Dermis microvascular lymphatic vessel endothelial cell (primary cell): ENCODE data around the gene FXYD2. TPM values are rescaled to one million over a fixed set of nuclear protein-coding genes. Genes with fewer than 3 reads are reported as not detected.

ENCODE experiments used
- DNase-seq, 2 donors: peaks; one replicate each; pipeline versions ENCODE4 v3.0.0 to v3.0.0-alpha.2; 2010; ENCODE audit warnings: low read depth in 2 of 2
- total RNA-seq: library from RNA; depleted of rRNA; stranded (reverse); fragments of >200 nt; gene quantifications from 2 replicates; pipeline ENCODE4 v1.2.1, GENCODE V29; 2014

The FXYD2 gene
- total RNA-seq, 1 donor from 2014 or later = 0.64 TPM

DNA sequence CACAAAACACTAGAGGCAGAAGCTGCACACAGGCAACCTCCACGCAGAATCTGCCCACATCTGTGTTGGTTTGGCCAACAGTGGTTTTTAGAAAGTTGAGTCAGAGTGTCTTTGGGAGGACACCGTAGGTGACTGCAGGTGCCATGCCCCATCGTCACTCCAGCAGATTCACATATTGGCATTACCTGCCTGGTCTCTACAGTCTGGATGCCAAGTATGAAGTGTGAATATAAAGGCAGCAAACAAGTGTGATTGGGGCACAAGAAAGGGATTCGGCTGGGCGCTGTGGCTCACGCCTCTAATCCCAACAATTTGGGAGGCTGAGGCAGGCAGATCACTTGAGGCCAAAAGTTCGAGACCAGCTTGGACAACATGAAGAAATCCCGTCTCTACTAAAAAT is 11.0 kb upstream of the FXYD2 start:
- no peak for DNase-seq

DNA sequence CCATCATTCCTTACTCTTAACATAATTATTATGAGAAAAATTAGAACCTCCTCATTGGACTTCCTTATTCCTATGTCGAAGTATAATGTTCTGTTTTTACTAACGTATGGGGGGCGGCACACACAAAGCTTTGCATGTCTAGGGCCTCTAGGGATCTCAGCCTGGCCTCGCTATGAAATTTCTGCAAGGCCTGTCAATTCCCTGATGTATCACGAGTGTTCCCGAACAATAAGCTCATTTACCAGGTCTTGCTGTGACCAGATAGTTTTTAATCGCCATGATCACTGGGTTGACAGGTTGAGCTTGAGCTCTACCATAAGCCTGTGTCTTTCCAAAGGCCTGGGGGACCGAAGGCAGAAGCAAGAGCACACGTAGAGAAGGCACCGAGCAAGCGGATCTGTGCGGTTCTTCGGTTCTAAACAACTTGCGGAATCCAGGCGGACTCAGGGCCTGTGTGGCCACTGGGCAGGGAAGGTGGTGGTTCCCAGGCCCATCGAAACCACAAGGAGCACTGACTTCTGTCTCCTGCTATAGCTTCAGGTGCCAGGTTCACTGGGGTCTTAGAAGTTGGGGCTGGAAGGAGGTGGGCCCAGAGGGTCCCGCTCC is 10.4 kb upstream of the FXYD2 start:
- no peak for DNase-seq

DNA sequence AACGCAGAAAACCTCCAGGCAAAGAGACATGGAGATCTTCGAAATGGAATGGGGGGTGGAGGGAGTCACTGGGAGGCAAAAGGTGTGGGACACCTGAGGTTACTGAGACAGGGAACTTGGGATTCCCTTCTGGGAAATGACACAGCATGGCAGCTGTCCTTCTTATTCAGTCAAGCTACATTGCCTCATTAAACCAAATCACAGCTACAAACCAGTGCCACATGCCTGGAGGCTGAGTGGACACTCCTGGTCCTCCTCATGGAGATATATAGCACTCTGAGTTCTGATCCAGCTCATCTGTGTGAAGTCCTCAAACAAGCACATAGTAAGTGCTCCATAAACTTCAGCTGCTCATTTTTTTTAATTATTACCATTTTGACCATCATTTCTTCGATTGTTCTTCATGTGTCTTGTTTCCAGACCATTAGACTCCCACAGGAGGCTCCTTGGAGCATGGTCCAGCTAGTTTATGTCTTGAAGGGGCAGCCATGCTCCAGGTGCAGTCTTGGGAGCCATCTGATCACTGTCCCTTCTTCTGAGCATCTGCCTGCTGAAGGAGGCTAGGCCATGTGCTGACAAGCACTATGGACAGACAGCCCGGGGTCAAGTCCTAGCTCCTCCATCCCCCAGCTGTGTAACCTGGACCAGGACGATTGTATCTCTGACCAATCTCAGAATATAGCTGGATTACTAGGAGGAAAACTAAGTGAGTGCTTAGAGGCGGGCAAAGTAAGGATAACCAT is 9.7 kb upstream of the FXYD2 start:
- DNase-seq = no peak

DNA sequence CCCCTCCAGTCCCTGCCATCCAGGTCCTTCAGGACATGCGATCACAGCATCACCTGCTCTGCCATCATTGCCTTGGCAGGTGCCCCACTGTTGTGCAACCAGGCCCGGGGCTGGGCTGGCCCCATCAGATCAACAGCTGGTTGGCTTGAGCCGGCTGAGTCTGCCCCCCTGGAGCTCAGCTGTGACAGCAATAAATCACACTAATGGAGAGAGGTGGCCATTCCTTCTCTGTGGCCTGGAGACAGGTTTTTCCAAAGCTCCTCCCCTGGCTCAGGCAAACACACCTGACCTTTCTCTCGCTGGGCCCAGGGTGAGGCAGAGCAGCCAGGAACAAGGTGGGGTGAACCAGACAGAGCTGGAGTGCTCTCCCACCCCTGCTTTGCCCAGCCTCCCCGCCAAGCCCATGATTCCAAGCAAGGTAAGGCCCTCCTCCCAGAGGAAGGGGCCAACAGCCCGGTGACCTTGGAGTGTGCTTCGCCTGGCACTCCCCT is 8.9 kb upstream of the FXYD2 start:
- DNase-seq = no peak

DNA sequence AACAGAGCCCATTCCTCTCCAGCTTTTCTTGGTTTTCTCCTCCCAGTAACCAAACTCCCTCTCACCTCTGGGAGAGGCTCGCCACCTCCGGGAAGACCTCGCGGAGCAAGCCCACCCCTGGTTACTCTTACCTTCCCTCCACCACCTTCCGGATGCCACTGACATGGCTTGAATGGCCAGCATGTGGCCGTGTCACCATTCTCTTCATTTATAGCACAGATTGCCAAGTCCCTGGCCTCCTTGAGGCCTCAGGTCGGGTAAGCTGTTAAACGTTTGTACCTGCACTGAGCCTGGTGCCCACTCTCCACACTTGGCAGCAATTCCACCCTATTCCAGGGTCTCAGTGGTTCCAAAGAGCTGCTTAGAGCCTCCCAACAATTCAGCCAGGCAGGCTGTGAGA is 8.0 kb upstream of the FXYD2 start:
- DNase-seq = no peak

DNA sequence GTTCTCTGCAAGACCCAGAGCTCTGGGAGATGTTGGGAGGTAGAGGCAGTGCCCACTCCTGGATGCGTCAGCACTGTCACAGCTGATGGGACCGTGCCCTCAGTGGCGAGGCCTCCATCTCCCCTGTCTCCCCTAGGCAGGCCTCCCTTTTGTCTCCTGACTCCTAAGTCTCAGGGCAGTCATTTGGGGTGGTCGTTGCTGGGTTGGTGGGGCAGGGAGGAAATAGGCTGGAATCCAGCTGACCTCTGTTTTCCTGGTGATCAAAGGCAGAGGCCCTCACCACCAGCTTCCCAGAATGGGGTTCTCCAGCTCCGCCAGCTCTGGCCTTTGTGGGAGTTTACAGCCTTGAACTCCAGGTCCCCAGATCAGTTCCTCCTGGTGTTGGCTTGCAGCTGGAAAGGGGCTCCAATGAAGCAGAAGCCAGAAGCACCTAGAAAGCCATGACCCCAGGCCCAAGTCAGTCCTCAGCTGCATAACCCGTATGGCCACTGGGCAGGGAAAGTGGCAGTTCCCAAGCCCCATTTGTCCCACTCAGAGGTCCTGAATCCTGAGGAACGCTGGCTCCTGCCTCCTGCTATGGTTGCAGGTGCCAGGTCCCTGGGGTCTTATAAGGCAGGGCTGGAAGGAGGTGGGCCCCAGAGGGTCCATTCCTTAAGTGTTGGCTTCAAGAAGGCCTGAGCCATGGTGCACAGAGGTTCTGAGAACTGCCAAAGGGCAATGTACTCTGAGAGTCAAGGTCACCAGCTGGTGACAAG is 7.3 kb upstream of the FXYD2 start:
- DNase-seq = no peak

DNA sequence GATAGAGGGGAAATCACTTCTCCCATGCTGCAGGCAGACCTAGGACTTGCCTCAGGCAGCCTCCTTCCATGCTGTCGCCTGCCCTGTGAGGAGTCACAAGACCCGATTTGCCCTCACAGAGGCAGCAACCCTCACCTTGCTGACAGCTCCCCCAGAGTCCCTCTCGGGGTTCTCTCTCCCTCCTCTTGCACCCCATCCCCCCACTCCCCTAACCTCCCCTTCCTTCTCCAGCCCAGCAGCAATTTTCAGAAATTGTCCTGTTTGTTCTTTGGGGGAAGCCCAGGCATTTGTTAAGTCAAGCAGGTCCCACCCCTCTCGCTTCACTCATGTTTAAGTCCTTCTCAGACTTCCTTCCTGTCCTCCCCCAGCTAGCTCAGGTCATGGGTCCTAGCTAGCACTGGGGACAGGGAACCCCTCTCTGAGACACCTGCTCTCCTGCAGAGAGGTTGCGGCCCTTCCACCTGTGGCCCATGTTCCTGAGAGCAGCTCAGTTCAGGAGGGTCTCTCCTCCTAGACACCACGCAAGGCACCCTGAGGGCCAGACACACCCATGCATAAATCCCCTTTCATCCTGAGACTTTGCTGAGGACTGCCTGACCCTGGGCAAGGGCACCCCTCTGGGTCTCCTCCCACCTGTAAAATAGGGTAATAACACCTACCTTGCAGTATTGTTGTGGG is 6.3 kb upstream of the FXYD2 start:
- no peak for DNase-seq

DNA sequence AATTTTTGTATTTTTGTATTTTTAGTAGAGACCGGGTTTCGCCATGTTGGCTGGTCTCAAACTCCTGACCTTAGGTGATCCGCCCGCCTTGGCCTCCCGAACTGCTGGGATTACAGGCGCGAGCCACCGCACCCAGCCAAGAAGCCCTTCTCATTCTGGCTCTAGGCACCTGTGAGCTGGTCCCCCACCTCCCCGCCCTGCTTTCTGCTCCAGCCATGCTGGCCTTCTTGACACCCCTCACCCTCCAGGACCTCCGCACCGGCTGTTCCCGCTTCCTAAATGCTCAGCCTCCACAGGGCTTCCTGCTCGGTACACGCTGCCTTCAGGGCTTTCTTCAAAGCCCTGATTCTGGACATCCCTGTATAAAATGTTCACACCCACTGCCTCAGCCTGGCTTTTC is 5.5 kb upstream of the FXYD2 start:
- DNase-seq = no peak

DNA sequence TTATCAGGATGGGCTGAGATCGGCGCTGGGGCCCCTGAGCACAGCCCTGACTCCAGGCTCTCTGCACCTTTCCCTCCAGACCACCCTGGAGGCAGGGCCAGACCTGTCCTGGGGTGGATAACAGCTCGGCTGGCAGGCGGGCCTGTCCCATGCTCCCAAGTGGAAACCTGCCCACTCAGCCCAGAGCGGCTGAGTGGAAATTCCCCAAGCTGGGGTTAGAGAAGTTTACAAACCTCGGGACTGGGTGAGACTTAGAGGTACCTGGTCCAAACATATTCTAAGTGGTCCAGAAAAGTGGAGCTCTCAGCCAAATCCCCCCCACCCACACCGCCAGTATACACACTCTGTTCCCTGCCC is 4.8 kb upstream of the FXYD2 start:
- no peak for DNase-seq

DNA sequence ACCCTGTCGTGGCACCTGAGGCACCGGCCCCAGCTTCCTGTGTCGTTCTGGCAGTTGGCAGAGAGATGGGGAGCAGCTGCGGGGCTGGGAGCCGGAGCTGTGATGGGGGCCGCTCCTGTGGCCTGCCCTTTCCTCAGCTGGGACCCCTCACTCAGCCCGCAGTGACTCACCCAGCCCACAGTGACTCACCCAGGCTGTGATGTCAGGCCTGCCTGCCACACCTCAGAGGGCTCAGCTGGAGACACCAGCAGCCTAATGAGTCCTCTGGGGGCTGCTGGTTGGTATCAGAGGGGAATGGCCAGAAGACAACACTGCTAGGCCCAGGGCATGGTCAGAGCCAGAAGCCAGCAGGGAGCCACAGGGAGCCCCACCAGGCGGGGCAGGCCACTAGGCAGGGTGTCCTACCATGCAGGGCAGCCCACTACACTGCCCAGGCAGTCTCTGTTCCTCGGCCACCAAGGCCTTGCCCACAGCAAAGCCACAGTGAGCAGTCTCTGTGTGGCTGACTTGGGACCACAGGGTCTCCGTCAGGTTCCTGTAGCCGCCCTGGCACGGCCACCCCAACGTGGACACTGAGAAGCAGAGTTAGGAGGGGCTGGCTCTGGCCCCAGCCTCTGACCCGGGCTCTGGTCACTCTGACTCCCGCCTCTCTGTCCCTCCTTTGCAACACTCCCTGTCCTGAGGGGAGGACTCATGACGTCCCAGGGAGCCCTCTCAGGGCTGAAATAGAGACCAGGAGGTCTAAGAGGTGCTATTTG is 4.2 kb upstream of the FXYD2 start:
- DNase-seq = peak in 1 of 2 donors; percentile 58

DNA sequence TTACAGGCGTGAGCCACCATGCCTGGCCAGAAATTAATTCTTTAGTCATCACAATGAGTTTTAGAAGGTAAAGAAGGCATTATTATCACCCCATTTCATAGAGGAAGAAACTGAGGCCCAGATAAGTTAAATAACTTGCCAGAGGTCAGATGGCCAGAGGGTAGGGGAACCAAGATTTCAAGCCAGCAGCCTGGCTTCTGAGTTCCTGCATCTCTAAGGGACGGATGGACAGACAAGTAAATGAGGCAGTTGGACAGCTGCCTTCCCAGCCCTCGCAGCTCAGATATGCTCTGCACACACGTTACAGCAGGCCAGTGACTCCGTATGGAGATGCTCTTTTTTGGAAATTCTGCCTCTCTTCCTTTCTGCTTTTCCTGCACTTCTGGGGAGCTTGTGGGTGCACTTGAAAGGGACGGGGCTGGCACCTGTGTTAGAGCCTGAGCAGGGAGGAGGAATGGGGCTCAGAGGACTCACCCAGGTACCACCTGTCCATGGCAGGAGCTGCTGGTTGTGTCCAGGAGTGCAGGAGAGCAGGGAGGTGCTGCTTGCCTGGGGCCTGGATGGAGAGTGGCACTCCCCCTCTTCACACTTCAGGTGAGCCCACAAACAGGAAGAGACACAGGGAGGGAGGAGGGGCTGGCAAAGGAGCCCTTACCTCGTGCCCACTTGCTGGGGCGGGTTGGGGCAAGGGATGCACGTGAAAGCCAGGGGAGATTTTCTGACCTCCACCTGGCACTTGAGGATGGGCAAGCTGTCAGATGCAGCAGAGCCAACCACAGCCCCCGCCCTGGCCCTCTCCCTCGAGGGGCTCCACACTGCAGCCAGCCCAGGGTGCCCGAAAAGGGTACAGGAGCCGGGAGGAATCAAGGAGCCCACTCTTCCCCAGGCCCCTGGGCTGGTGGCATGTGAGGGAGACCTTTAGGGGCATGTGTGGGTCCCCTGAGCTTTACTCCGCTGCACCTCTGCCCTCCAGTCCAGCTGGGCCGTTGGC is 3.3 kb upstream of the FXYD2 start:
- DNase-seq = no peak

DNA sequence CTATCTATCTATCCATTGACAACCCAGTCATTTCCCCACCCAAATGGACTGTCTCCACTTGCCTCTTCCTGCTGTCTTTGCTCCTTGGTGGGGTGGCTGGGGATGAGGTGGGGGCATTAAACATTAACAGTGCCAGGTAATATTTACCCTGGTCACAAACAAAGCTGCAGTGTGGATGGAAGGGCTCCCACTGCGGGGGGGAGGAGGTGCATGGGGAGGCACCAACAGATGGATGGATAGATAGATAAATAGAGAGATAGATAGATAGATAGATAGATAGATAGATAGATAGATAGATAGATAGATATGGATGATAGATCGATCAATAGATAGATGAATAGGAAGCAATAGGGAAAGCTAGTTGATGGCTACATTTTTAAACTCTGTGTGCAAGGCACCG is 2.3 kb upstream of the FXYD2 start:
- no peak for DNase-seq

DNA sequence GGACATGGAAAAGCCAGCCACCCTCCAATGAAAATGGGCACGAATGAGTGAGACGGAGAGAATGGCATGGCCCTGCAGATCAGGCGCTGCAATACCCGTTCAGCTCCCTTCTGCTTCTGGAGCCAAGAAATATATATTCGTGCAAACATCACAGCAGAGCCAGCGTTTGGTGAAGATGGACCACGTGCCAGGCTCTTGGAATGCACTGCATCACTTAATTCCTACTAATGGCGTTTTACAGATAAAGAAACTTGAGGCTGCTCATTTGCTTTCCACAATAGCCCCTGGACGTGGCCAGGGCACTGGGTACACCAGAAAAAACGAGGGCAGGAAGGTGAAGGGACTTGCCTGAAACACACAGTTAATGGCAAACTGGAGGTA is 1.6 kb upstream of the FXYD2 start:
- no peak for DNase-seq

DNA sequence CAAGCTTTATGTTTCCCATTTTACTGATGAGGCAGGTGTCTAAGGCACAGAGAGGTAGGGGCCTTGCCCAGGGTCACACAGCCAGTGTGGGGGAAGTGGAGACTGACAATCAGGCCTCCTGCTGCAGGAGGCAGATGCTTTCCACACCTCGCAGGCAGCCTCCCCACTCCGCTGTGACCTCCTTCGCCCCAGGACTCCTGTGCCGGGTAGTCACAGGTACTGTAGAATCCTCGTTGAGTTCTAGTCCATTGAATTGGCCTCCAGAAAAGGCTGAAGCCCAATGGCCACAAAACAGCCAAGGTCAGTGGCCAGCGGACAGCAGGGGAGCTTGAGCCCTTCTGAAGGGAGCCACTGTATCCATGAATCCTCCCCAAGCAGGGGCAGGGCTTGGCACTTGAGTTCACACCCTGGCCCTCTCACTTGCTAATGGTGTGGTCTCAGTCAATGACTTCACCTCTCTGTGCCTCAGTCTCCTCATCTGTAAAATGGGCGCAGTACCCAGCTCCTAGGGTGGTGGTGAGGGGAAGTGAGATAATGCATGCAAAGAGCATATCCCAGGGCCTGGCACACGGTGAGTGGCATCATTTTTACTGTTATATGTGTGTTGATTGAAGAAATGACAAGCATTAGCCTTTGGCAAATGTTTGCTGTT is 1.1 kb upstream of the FXYD2 start:
- no peak for DNase-seq

DNA sequence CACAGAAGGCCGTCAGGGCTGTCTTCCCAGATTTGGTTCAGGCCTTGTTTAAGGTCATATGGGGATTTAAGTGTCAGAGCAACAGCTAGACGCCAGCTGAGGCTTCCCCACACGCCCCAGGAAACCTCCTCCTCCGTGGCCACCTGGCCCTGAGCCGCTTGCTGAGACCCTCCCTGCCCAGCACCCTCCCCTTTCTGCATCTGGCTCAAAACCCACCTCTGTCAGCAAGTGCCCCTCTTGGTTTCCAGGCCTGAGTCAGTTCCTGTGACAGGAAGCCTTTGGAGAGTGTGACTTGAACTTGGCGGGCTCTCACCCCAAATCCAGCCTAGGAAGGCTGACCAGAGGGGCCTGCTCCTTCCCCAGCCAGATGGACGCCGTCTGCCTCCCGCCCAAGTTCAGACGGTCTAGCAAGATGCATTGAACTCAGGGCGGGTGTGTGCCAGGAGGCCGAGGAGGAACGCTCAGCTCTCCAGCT is 561 bp downstream of the FXYD2 start:
- peak in 1 of 2 donors; percentile 87 for DNase-seq

DNA sequence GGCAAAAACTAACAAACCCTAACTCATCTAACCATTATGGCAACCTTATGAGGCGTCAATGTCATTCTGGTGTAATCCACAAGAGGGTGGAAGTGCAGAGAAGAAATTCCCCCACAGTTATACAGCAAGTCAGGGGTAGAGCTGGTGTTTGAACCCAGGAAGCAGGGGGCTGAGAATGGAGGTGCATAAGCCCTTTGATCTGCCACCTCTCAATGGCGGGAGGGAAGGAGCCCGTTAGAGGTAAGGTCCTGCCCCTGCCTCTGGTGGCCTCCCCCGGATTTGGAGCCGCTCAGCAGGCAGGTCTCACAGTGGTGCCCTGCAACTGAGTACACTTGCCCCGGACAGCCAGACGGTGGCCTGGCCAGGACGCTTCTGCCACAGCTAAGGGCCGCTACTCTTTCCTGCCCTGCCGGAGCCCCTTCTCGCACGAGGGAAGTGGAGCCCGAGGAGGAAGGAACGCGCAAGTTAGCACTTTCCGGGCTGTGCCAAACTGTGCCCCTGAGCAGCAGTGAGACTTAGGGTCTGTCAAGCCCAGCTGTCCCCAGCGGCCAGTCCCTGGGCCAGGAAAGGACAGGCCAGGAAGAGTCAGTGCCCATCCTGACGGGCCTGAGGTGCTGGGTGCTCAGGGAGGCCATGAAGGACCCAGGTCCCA is 1.1 kb downstream of the FXYD2 start:
- peak in 1 of 2 donors; percentile 35 for DNase-seq

DNA sequence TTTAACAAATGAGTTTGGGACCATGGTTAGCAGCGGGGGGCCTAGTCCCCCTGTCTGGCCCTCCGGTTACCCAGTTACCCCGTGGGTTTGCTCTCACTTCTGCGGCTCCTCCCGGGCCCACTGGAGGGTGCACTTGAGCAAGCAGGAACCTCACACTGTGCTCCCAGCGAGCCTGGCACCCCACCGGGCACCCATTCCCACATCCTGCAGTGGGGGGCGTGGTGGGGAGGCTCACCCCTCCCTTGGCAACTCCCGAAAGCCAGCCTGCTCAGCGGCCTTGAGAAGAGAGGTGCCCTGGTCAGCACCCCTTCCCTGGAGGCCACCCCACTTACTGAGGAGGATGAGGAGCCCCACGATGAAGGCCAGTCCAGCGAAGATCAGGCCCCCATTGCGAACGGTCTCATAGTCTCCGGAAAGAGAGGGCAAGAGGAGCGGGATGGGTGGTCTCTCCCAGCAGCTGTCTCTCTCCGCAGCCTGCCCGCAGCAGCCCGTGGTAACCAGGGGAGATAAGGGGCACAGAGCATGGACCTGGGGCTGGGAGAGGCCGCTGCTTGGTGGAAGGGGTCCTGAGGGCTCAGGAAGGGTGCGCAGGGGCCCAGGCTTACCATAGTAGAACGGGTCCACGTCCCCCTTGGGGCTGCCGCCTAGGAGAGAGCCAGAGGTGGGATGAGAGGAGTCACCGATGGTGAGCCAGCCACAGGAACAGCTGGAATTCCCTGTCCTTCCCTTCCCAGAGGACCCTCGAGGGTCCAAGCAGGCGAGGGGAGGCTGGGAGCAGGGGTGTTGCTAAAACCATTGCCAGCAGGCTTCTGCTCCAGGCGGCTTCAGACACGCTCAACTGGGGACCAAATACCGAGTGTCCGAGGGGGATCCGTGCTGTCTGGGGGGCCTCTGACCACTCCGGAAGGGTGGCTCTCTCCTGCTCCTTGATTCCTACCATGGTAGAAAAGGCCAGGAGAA is 2.2 kb downstream of the FXYD2 start:
- DNase-seq = peak in 1 of 2 donors; percentile 17

DNA sequence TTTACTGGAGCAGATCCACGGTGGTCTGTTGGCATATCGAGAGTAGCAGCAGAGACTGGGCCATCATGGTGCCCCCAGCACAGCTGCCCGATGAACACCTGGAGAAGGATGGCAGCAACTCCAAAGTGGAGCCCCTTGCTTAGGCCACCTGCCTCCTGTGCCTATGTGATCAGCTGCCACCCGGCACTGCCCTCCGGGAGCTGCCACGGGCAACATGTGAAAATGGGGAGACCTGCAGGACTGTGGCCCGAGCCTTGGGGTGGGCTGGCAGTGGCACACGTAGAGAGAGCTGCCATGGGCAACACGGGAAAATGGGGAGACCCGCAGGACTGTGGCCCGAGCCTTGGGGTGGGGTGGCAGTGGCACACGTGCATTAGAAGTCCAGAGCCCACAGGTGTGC is 3.1 kb downstream of the FXYD2 start:
- no peak for DNase-seq
